HG03045 (cell line): ENCODE results near the gene SOX5.
"Not testable (repeated sequence)": the region's sequence is repeated elsewhere in the genome, so short reads cannot be mapped to it uniquely, and the experiment has no call there.

ENCODE experiments used
- ATAC-seq: cut with Tn5 transposase; IDR thresholded peaks from one replicate; pipeline ENCODE4 v1.9.1; 2021; ENCODE audit warnings: mild to moderate bottlenecking, moderate library complexity; ENCODE audit not compliant: unreplicated experiment

Gene SOX5

DNA sequence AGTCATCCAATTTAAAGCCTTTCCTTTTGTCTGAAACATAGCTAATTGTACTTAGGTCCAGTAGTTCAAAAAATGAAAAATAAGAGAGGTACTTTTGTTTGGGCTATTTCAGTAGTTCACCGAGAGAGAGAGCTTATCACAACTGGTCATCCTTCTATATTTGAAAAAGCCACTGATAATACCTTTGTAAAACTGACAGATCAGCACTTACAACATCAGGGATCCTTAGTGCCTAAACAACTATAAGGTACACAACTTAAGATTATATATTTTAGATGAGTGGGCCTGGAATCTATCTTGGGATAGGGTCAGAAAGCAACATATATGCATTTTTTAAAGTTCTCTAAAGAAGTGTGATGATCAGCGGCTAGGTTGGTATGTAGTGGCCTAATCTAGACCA is 97.9 kb downstream of the SOX5 start:
- no peak for ATAC-seq

DNA sequence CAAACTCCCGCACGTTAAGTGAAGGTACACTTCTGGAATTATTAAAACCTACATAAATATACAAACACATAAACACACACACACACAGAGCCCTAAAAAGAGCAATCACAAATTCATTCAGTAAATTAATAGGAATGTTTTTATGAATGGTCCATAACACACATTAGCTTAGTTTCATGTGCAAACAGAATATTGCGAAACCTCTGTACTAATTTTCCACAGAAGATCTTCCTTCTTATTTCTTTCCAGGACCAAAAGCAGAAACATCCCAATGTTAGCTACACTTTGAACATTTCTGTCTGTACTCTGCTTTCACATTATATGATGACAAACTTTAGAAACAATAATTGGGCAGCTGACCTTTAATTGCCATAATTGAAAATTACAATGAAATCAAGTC is 101.6 kb downstream of the SOX5 start:
- ATAC-seq: no peak

GRCh38 chr12:23843958-23844357 is 105.5 kb downstream of the SOX5 start:
- ATAC-seq: no peak

GRCh38 chr12:23834076-23834475 is 115.4 kb downstream of the SOX5 start:
- ATAC-seq: no peak

GRCh38 chr12:23831739-23832138 is 117.7 kb downstream of the SOX5 start:
- no peak for ATAC-seq

- ATAC-seq: no peak
Observed at GRCh38 chr12:23830210-23830609, 119.3 kb downstream of the SOX5 start.

DNA sequence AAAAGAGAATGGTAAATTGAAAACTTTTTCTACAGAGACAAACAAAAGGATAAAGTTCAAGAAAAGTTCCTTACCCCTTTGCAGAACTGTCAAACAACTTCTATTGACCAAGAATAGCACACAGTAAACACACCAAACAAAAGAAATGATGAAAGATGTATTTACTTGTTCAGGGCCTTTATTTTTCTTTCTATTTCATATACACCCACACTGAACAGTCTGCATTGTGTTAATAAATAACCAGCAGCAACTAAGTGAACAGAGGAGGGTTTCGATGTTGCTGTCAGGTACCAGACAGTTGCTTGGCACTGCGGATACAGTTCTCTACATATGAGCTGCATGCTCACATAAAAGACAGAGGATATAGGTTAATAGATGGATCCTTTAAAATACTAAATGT is 122.1 kb downstream of the SOX5 start:
- no peak for ATAC-seq

DNA sequence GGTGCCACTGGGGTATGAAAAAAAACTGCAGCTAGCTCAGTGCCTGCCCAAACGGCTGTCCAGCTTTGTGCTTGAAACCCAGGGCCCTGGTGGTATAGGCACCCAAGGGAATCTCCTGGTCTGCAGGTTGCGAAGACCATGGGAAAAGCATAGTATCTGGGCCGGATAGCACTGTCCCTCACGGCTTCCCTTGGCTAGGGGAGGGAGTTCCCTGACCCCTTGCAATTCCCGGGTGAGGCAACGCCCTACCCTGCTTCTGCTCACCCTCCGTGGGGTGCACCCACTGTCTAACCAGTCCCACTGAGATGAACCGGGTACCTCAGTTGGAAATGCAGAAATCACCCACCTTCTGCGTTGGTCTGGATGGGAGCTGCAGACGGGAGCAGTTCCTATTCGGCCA is 124.3 kb downstream of the SOX5 start:
- ATAC-seq: not testable (repeated sequence)

GRCh38 chr12:23824358-23824757 is 125.1 kb downstream of the SOX5 start:
- no peak for ATAC-seq

GRCh38 chr12:23822883-23823282 is 126.6 kb downstream of the SOX5 start:
- not testable (repeated sequence) for ATAC-seq

DNA sequence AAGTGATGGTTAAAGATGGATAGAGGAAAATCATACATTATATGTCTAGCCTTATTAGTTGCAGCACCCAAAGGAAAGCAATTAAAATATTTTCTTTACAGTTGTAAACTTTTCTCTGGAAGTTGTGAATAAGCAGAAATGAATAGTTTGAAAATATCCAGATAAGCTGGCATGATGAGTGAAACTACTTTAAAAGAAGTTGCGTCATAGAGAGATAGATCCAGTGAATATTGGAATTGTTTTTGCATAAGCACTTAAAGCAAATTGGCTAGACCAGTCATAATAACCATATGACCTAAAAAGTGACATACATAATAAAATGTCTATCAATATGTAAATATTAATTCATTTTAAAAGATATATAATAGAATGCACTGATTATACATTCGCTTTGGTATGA is 132.1 kb downstream of the SOX5 start:
- ATAC-seq: no peak

DNA sequence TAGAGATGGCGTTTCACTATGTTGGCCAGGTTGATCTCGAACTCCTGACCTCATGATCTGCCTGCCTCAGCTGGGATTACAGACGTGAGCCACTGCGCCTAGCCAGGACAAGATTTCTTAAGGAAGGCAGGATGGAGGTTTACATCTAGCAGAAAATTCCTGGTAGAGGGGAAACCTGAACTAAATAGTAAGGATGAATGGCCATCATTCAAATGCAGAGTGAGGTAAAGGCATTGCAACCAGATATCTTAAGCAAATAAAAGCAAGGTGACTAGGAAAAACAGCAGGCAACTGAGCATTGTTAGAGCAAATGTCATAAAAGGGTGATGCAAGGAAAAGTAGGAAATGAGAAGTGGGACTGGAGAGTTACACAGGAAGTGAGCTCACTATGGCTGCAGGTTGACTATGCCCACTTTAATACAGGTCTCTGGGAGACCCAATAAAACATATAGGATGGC is 133.0 kb downstream of the SOX5 start:
- ATAC-seq: no peak

- no peak for ATAC-seq
Observed at GRCh38 chr12:23815810-23816209, 133.7 kb downstream of the SOX5 start.

DNA sequence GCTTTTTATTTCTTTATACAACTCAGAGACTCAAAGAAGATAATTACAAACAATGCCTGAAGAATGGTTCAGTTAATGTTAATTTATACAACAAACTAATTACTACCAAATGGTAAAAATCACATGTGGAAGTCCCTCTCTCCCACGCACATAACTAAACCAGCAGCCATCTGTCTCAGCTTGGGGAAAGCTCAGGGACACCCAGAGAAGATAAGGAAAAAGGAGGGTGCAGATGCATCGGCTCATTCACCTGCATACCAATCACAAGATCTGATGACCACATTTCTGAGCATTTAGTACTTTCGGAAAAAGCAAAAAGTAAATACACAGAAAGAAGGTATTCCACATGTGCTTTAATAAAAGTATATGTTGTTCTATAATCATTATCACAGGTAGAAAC is 136.3 kb downstream of the SOX5 start:
- ATAC-seq: no peak

GRCh38 chr12:23810329-23810902 is 139.1 kb downstream of the SOX5 start:
- no peak for ATAC-seq

GRCh38 chr12:23803540-23803939 is 145.9 kb downstream of the SOX5 start:
- no peak for ATAC-seq

DNA sequence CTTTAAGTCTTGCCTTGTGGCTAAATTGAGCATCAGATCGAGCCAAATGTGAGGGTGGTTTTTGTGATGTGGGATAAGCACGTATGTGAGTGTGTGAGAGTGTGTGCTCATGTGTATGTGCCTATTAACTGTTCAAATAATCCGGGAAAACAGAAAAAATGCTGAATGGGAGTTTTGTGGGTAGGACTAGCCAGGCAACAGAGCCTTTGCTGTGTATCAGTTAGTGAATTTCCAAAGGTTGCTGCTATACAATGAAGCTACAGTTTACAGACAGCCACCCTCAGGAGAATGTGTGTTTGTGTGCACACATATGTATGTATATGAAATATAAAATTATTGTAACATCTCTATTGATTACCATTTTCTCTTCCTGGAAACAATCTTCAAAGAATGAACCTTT is 154.0 kb downstream of the SOX5 start:
- no peak for ATAC-seq

GRCh38 chr12:23781118-23781517 is 168.4 kb downstream of the SOX5 start:
- no peak for ATAC-seq

- ATAC-seq: no peak
Observed at GRCh38 chr12:23775208-23775607, 174.3 kb downstream of the SOX5 start.

DNA sequence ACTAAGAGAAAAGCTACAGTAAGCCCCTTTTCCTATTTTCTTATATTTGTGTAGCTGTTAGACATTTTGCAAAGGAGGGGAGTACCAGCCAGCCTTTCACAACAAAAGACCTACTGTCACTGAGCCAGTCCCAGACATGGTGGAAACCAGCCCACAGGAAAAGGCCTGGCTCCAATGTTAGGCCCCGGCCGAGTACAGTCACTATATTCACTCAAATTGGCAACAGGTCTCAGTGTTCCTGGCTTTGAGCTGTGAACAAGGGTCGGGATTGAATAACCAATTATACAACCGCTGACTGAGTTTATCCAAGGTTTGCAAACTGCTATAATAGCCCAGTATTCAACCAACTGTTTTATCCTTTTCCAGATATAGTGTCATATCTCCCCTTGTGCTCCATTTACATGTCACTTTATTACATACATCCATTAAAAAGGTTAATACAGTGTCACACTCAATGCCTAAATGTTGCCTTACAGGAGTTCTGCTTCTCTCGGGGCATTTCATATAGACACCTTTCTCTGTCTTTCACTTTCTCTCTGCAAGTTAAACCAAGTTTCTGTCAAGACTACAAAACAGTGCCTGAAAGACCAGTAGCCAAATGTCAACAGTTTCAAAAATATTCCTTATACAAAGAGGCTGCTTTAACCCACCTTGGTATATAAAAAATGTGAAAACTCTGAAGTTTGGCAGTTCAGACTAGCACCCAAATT is 178.1 kb downstream of the SOX5 start:
- ATAC-seq: no peak

DNA sequence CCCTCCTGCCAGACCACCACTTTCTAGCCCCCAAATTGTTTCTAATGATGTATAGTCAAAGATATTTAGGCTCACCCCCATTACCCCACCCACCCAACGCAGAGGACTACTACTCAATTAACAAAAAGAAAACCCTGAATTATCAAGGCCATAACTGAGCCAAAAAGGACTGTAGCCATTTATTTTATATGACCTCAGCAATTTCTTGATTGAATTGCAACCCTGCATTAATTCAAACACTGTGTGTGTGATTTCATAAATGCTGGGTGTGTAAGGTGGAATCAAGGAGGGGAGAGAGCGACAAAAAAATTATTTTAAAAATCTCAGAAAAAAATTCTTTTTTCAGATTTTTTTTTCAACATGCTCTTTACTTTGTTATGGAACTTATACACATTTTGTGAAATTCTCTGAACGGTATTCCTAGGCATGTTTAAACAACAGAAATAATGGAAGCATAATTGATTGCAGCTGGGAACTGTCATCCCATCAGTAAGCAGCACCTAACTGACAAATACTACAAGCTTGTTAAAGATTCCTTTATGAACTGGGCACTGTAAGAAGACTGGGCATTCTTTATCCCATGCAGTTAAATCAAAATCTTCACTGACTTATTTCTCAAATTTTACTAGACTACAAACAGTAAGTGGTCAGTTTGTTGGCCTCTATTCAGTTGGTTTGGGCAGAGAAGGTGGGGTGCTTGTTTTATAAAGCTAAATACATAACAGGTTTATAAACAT is 179.1 kb downstream of the SOX5 start:
- no peak for ATAC-seq

DNA sequence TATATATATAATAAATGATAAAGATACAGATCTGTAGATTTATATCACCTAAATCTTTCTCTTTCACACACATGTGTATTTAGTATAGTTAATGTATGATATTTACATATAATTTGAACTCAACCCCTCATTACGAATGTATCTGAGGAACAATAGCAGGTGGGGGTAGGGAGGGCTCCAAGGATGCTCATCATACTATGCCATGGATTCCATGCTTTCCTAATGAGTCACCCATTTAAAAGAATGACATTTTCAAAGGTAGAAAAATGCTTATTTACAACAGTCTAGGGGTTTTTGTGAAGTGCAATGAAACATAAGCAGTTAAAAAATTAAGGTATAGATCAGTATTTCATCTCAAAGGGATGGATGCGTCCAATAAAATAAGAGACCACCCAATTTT is 181.6 kb downstream of the SOX5 start:
- no peak for ATAC-seq
